T-helper 2 cell treated with Interferon-gamma antibody and Interleukin-4, amounts not matched to agents 5 μg/mL and 100 μg/mL, for 36 hours (primary cell): Measurements from ENCODE around the gene ITPR1.

Experiments
- DNase-seq: peaks from one replicate; pipeline ENCODE4 v3.0.0; 2021; ENCODE audit warnings: low spot score
- H3K27ac Mint-ChIP-seq: one replicate; pipeline ENCODE4 v1.8.0; 2021; ENCODE audit warnings: mild to moderate bottlenecking, mixed read lengths
- H3K27me3 Mint-ChIP-seq: one replicate; pipeline ENCODE4 v1.8.0; 2021; ENCODE audit warnings: low read depth, mixed read lengths
- H3K36me3 Mint-ChIP-seq: one replicate; pipeline ENCODE4 v1.8.0; 2021; ENCODE audit warnings: low read depth, mixed read lengths
- H3K4me1 Mint-ChIP-seq: one replicate; pipeline ENCODE4 v1.8.0; 2021; ENCODE audit warnings: low read depth, mixed read lengths
- H3K4me3 Mint-ChIP-seq: one replicate; pipeline ENCODE4 v1.8.0; 2022; ENCODE audit warnings: mild to moderate bottlenecking, moderate library complexity, mixed read lengths
- H3K9me3 Mint-ChIP-seq: one replicate; pipeline ENCODE4 v1.8.0; 2021; ENCODE audit warnings: mixed read lengths

Gene ITPR1

GRCh38 chr3:4689021-4689420 is 195.9 kb downstream of the ITPR1 start:
- DNase-seq: no peak
- no peaks in the 10 kb centered on the region for H3K4me1 Mint-ChIP-seq

GRCh38 chr3:4690277-4690676 is 197.1 kb downstream of the ITPR1 start:
- Mint-ChIP-seq H3K4me3 (no peak overlapping the region), H3K27me3 (no peaks in the 10 kb centered on the region), H3K36me3 (peaks cover 36% of the 10 kb centered on the region), H3K4me1 (peaks cover 1% of the 10 kb centered on the region), H3K27ac (no peak overlapping the region), H3K9me3 (no peaks in the 10 kb centered on the region)
- DNase-seq: no peak

More at GRCh38 chr3:4689021-4689420, 195.9 kb downstream of the ITPR1 start:
- Mint-ChIP-seq H3K27me3 (no peaks in the 10 kb centered on the region), H3K36me3 (peaks cover 39% of the 10 kb centered on the region), H3K9me3 (no peaks in the 10 kb centered on the region), H3K27ac (no peak overlapping the region), H3K4me3 (no peak overlapping the region)

DNA sequence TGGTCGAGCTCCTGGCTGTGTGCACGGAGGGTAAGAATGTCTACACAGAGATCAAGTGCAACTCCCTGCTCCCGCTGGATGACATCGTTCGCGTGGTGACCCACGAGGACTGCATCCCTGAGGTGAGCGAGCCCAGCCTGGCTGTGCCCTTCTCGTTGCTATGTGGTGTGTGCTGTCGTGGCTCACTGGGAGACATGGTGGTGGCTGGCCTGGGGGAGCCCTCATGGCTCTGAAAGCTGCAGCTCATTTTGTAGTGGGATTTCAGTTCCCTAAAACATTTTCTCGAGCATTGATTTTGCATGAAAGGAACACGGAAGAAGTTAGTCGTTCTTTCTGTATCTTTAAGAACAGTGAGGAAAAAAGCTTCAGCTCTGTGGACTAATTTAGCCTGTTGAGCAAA is 200.5 kb downstream of the ITPR1 start:
- Mint-ChIP-seq H3K36me3 (peaks cover 25% of the 10 kb centered on the region), H3K27me3 (no peaks in the 10 kb centered on the region), H3K9me3 (no peaks in the 10 kb centered on the region), H3K4me3 (no peak overlapping the region), H3K4me1 (peaks cover 5% of the 10 kb centered on the region), H3K27ac (no peak overlapping the region)
- no peak for DNase-seq

DNA sequence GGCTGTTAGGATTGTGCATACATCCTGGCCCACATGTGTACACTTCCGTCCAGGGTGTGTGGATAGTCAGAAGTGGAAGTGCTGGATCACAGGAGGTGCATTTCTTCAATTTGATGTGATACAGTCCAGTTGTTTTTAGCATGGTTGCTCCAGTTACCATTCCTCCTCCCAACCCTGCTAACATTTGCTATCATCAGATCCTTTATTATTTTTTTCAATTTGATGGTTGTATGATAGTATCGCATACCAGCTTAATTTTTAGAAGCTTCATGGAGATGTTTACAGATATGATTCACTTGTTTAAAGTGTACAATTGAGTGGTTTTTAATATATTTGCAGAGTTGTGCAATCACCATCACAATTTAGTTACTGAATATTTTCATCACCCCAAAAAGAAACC is 202.7 kb downstream of the ITPR1 start:
- DNase-seq: no peak
- H3K4me3 Mint-ChIP-seq: no peak overlapping the region
- H3K36me3 Mint-ChIP-seq: peaks cover 24% of the 10 kb centered on the region
- H3K9me3 Mint-ChIP-seq: no peaks in the 10 kb centered on the region
- H3K27me3 Mint-ChIP-seq: no peaks in the 10 kb centered on the region
- no peak overlapping the region for H3K27ac Mint-ChIP-seq
- peaks cover 5% of the 10 kb centered on the region for H3K4me1 Mint-ChIP-seq

DNA sequence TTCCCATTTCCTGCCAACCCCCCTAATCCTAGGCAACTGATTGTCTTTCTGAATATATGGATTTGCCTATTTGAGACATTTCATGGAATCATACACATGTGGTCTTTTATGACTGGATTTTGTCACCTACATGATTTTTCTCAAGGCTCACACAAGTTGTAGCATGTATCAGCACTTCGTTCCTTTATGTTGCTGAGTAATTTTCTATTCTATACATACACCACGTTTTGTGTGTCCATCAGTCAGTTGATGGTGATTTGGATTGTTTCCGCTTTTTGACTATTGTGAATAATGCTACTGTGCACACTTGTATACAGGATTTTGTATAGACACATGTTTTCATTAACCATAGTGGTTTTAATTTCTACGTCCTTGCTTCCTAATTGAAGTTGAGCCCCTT is 203.1 kb downstream of the ITPR1 start:
- H3K4me1 Mint-ChIP-seq: peaks cover 5% of the 10 kb centered on the region
- peaks cover 21% of the 10 kb centered on the region for H3K36me3 Mint-ChIP-seq
- no peak overlapping the region for H3K27ac Mint-ChIP-seq
- no peak overlapping the region for H3K4me3 Mint-ChIP-seq
- no peaks in the 10 kb centered on the region for H3K27me3 Mint-ChIP-seq
- no peaks in the 10 kb centered on the region for H3K9me3 Mint-ChIP-seq
- DNase-seq: no peak

DNA sequence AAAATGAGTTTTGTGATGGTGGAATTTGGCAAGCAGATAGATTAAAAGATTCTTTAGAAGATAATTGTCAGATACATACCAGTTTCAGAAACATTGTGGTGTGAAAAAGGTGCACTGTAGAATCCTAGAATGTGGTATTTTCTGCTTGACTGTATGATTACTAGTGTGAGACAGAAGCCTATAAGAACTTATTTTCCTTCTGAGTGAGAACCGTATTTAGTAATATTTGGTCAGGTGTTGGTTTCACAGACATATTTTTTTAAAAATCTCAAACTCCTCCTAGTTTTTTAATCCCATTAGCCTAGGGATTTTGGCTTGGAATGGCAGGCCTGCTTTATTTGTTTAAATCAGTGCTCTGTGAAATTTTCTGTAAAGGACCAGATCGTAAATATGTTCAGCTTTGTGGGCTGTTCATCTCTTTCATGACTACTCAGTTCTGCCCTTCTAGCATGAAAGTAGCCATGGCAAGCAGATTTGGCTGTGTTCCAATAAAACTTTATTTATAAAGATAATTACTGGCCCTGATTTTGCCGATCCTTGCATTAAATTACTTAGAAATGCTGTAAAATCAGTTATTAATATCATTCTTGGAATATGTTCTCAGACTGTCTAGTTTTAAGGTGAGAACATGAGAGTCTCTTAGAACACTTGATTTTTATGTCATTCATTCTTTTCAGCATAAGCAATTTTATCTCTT is 205.1 kb downstream of the ITPR1 start:
- Mint-ChIP-seq H3K36me3 (peaks cover 22% of the 10 kb centered on the region), H3K4me1 (peaks cover 12% of the 10 kb centered on the region), H3K9me3 (no peaks in the 10 kb centered on the region), H3K27ac (no peak overlapping the region), H3K27me3 (no peaks in the 10 kb centered on the region), H3K4me3 (no peak overlapping the region)
- no peak for DNase-seq

DNA sequence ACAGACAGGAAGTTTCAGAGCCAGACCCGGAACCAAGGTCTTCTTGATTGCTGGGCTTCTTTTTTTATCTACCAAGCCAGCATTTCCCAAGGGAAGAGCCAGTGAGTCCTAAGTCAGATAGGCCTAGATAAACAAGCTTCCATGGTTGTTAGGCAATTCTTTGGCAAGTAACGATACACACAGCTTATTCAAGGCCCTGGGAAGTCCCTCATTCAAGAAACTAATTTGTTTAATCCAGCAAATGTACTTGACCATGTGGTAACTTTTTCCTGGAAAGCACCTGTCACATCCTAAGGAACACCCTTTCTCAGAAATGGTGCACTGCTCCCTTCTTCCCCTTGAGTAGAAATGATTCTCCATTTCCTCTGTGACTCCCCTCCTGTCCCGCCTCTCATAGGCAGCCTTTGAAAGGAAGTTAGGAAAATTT is 209.9 kb downstream of the ITPR1 start:
- Mint-ChIP-seq H3K27me3 (no peaks in the 10 kb centered on the region), H3K9me3 (peaks cover 3% of the 10 kb centered on the region), H3K36me3 (peaks cover 40% of the 10 kb centered on the region), H3K4me1 (peaks cover 23% of the 10 kb centered on the region), H3K27ac (peak overlapping the region; percentile 62), H3K4me3 (no peak overlapping the region)
- no peak for DNase-seq

DNA sequence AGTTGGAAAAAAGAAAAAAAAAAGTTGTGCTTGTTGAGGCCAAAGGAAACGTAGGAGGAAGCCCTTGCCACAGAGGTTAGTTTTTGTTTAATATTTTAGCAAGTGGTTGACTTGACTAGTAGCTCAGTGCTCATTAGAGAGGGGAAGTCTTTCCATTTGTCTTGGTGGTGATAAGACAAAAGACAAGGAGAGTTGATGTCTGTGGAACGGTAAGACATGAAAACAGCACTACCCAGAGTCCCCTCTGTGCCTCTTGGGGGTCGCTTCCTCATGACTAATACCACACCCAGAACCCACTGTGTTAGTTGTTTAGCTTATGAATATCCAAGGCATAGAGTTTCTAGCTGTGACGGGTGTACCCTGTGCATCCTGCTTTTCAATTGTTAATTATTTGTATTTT is 211.4 kb downstream of the ITPR1 start:
- H3K36me3 Mint-ChIP-seq: peaks cover 40% of the 10 kb centered on the region
- H3K4me1 Mint-ChIP-seq: peaks cover 22% of the 10 kb centered on the region
- no peak overlapping the region for H3K4me3 Mint-ChIP-seq
- no peak for DNase-seq
- no peaks in the 10 kb centered on the region for H3K27me3 Mint-ChIP-seq
- peaks cover 3% of the 10 kb centered on the region for H3K9me3 Mint-ChIP-seq
- H3K27ac Mint-ChIP-seq: no peak overlapping the region

- Mint-ChIP-seq H3K9me3 (peaks cover 3% of the 10 kb centered on the region), H3K4me1 (peaks cover 31% of the 10 kb centered on the region), H3K27ac (no peak overlapping the region), H3K27me3 (no peaks in the 10 kb centered on the region), H3K36me3 (peaks cover 38% of the 10 kb centered on the region), H3K4me3 (no peak overlapping the region)
- no peak for DNase-seq
Measured at GRCh38 chr3:4707324-4707723, 214.2 kb downstream of the ITPR1 start.

- Mint-ChIP-seq H3K4me1 (peaks cover 25% of the 10 kb centered on the region), H3K27me3 (no peaks in the 10 kb centered on the region), H3K4me3 (no peak overlapping the region), H3K9me3 (peaks cover 3% of the 10 kb centered on the region), H3K27ac (no peak overlapping the region), H3K36me3 (peaks cover 33% of the 10 kb centered on the region)
- no peak for DNase-seq
Measured at GRCh38 chr3:4708230-4708629, 215.1 kb downstream of the ITPR1 start.

DNA sequence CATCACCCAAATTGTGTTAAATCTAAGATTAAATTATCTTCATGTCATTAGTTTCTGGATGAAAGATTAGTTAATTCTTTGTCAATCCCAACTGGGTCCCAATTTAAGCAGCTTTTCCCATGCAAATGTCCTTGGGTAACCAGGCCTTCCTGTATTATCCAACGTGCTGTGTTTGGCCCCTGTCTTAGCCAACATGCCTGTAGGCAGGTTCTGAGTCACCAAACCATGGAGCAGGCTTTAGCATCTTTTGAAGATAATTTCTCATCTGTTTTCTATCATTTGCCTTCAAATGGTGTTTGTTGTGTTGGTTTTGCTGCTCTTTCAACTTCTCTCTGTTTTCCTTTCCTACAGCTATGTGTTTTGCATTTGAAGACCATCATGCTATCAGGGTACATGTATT is 216.2 kb downstream of the ITPR1 start:
- peaks cover 20% of the 10 kb centered on the region for H3K4me1 Mint-ChIP-seq
- H3K36me3 Mint-ChIP-seq: peaks cover 27% of the 10 kb centered on the region

DNA sequence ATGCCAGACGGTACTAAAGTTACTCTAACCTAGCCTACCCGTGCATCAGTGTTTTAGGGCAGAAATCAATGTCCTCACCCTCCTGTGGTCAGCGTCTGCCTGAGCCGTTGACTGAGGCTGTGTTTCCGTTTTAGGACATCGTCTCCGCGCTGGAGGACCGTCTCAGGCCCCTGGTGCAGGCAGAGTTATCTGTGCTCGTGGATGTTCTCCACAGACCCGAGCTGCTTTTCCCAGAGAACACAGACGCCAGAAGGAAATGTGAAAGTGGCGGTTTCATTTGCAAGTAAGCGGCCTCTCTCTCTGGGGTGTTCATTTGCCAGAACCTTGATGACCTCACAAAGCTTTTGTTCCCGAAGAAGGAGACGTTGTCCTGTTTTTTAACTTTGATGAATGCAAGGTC is 217.0 kb downstream of the ITPR1 start:
- no peak for DNase-seq
- Mint-ChIP-seq H3K4me3 (no peak overlapping the region), H3K4me1 (peaks cover 18% of the 10 kb centered on the region), H3K27ac (no peak overlapping the region), H3K9me3 (peaks cover 3% of the 10 kb centered on the region), H3K36me3 (peaks cover 28% of the 10 kb centered on the region), H3K27me3 (no peaks in the 10 kb centered on the region)

More for the DNA sequence above, 216.2 kb downstream of the ITPR1 start:
- Mint-ChIP-seq H3K4me3 (no peak overlapping the region), H3K9me3 (peaks cover 3% of the 10 kb centered on the region), H3K27ac (no peak overlapping the region), H3K27me3 (no peaks in the 10 kb centered on the region)
- DNase-seq: no peak

GRCh38 chr3:4711680-4711992 is 218.5 kb downstream of the ITPR1 start:
- H3K9me3 Mint-ChIP-seq: peaks cover 3% of the 10 kb centered on the region
- peak overlapping the region; percentile 7 for H3K27ac Mint-ChIP-seq
- peaks cover 21% of the 10 kb centered on the region for H3K36me3 Mint-ChIP-seq
- H3K4me1 Mint-ChIP-seq: peaks cover 18% of the 10 kb centered on the region
- no peak overlapping the region for H3K4me3 Mint-ChIP-seq
- no peaks in the 10 kb centered on the region for H3K27me3 Mint-ChIP-seq
- DNase-seq: no peak

DNA sequence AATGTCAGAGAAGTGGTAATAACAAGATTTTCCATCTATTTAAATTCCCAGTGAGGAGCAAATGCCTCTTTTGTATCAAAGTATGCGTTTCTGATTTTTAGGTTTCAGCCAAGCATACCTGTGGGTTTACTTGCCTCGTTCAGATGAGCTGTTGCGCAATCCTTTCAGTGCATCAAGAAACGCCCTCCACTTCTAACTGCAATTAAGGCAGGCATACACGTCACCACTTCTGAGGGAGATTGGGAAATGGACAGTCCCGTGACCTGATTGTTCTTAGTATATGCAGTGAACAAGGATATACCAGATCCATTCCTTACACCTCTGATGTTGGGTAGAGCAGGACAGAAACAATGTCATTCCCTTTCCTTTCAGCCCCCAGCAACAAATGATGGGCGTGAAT is 219.0 kb downstream of the ITPR1 start:
- H3K36me3 Mint-ChIP-seq: peaks cover 19% of the 10 kb centered on the region
- H3K27ac Mint-ChIP-seq: no peak overlapping the region
- DNase-seq: no peak
- peaks cover 18% of the 10 kb centered on the region for H3K4me1 Mint-ChIP-seq
- H3K4me3 Mint-ChIP-seq: no peak overlapping the region
- no peaks in the 10 kb centered on the region for H3K27me3 Mint-ChIP-seq
- H3K9me3 Mint-ChIP-seq: peaks cover 2% of the 10 kb centered on the region

- no peak overlapping the region for H3K4me3 Mint-ChIP-seq
- H3K4me1 Mint-ChIP-seq: peaks cover 11% of the 10 kb centered on the region
- no peak overlapping the region for H3K27ac Mint-ChIP-seq
- H3K27me3 Mint-ChIP-seq: no peaks in the 10 kb centered on the region
- H3K36me3 Mint-ChIP-seq: peaks cover 18% of the 10 kb centered on the region
- no peaks in the 10 kb centered on the region for H3K9me3 Mint-ChIP-seq
- DNase-seq: no peak
Measured at GRCh38 chr3:4714045-4714444, 220.9 kb downstream of the ITPR1 start.
